Peyer's patch (tissue), 4 donors: ENCODE measurements around the gene ZDHHC3.

Experiments used
- POLR2A ChIP-seq, 2 donors: fragments of 450-650 bp; IDR thresholded peaks; one replicate each; pipeline ENCODE4 v1.5.1; 2017; ENCODE audit warnings: antibody characterized with exemption in 2 of 2, mild to moderate bottlenecking in 2 of 2, moderate library complexity in 2 of 2
- TF ChIP-seq, protein P1 (sequence below), 6 experiments: fragments of 450-650 bp in 4 of 6; fragments of 200-600 bp in 2 of 6; sonication (generic) in 1 of 6; IDR thresholded peaks; one replicate each; pipeline ENCODE4 v1.5.1; 2017 to 2019; ENCODE audit warnings: antibody characterized with exemption in 6 of 6, mild to moderate bottlenecking in 3 of 6, moderate library complexity in 1 of 6

DNA sequence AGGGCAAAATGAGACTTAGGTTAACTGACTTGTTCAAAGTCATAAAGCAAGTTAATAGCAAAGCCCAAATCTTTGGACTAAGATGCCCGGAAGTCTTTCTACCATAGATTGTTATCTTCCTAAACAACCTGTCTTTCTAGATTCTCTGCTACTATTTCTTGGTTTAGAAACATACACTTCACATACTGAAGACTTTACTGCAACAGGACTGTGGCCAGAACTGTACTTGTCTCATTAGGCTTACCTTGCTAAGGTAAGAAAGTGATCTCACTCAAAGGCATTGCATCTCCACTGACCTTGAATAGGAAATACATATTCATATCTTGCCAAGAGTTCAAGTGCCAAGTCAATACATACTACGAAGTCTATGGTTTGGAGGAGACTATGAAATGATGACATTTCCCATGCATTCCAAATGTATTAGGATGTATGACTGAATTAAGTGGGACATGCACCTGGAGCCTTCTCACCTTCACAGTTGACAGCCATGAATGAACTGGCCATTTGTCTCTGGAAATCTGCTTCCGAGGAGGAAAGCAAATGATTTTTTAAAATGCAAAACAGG is 5.0 kb downstream of the ZDHHC3 start:
- no peak for TF ChIP-seq POLR2A (IDR thresholded peaks at IDR 0.05)
- TF ChIP-seq, protein P1, sequence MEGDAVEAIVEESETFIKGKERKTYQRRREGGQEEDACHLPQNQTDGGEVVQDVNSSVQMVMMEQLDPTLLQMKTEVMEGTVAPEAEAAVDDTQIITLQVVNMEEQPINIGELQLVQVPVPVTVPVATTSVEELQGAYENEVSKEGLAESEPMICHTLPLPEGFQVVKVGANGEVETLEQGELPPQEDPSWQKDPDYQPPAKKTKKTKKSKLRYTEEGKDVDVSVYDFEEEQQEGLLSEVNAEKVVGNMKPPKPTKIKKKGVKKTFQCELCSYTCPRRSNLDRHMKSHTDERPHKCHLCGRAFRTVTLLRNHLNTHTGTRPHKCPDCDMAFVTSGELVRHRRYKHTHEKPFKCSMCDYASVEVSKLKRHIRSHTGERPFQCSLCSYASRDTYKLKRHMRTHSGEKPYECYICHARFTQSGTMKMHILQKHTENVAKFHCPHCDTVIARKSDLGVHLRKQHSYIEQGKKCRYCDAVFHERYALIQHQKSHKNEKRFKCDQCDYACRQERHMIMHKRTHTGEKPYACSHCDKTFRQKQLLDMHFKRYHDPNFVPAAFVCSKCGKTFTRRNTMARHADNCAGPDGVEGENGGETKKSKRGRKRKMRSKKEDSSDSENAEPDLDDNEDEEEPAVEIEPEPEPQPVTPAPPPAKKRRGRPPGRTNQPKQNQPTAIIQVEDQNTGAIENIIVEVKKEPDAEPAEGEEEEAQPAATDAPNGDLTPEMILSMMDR (IDR thresholded peaks at IDR 0.05) = no peak
